AG08396 (cell line): ENCODE results near the gene DNAH14.
"Not testable (repeated sequence)": the region's sequence is repeated elsewhere in the genome, so short reads cannot be mapped to it uniquely, and the experiment has no call there.

Experiments used
- DNase-seq: peaks from one replicate; pipeline ENCODE4 v3.0.0; 2012; ENCODE audit warnings: low spot score, mixed read lengths

Gene DNAH14

DNA sequence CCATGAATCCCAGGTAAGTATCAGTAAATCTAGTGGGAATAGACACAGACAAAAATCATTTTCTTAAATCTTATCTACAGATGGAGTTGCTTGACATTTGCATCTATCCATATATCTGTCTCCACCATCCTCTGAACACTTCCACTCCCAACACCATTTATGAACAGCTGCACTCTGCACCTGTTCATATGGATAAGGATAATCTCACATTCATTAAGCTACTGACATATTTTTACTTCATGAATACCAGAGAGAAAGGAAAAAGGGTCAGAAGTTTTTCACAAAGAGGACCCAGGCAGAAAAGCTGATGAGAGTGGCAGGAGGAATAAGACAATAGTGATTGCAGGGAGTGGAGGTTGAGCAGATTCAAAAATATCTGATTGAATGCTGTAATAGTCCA is 222.6 kb downstream of the DNAH14 start:
- DNase-seq: no peak

DNA sequence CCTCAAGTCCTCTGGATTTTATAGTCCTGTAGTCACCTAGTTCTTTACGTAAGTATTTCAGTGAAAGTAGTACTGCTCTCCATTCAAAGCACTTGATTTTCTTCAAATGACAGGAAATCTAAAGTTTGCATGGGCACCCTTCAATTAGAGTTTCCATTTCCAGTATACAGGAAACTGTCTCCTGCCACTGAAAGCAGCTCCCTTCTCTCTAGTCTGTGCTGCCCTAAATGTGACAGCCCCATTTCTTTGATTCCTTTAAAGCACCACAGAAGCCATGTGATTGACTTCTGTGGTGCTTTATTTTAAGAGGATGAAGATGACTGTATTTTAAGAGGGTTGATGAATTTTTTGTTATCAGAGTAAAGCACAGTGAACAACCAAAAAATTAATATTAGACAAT is 226.1 kb downstream of the DNAH14 start:
- DNase-seq: no peak

DNA sequence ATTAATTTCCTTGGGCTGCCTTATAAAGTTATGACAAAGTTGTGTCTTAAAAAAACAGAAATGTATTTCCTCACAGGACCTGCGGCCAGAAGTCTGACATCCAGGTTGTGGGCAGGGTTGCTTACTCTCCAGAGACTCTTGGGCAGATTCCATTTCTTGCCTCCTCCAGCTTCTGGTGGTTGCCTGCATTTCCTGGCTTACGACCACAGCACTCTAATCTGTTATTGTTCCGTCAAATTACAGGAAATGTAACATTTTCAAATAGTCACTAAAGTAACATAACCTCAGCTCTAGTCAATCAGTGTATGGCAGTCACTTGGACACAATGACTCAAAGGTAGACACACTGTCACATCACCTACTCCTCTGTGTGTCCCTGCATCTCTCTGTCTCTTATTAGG is 226.8 kb downstream of the DNAH14 start:
- no peak for DNase-seq

DNA sequence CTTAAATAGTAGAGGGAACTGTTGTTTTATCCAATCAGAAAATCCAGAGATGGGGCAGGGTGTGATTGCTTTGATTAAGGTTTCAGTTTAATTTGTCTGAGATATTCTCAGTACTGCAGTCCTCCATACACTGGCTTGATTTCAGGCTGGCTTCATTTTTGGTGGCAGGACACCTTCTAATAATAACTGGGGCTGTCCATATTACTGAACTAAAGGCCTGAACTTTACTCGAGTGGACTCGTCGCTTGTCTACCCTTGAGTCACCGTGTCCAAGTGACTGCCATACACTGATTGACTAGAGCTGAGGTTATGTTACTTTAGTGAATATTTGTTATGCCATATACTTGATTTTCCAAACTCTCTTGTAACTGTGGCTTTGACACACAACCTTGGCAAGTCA is 228.8 kb downstream of the DNAH14 start:
- DNase-seq: no peak

- DNase-seq: no peak
Observed at GRCh38 chr1:225159793-225160192, 230.3 kb downstream of the DNAH14 start.

GRCh38 chr1:225177409-225177808 is 247.9 kb downstream of the DNAH14 start:
- not testable (repeated sequence) for DNase-seq

DNA sequence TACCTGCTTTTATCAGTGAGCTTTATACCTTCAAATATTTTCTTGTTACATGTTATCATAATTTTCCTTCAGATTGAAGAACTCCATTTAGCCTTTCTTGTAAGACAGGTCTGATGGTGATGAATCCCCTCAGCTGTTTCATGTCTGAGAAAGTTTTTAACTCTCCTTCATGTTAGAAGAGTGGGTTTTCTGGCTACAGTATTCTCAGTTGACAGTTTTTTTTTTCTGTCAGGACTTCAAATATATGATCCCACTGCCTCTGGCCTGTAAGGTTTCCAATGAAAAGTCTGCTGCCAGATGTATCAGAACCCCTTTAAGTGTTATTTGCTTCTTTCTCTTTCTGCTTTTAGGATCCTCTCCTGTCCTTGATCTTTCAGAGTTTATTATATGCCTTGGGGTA is 250.2 kb downstream of the DNAH14 start:
- DNase-seq: no peak

DNA sequence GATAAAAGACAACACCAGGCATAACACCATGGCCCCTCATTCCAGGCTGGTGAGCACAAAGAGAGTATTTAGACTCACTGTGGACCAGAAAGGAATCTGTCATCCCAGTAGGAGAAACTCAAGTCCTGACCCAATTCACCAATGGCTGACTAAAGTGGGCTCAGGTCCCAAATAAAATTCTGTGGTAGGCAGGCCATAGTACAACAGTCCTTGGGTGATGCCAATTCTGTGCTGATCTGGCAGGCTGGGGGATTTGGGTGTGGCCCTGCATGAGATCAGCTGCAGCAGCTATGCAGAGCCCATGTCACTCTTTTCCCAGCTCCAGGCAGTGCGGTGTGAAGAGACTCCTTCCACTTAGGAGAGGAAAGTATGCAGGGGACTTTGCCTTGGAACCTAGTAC is 253.2 kb downstream of the DNAH14 start:
- peak; percentile 1 for DNase-seq

DNA sequence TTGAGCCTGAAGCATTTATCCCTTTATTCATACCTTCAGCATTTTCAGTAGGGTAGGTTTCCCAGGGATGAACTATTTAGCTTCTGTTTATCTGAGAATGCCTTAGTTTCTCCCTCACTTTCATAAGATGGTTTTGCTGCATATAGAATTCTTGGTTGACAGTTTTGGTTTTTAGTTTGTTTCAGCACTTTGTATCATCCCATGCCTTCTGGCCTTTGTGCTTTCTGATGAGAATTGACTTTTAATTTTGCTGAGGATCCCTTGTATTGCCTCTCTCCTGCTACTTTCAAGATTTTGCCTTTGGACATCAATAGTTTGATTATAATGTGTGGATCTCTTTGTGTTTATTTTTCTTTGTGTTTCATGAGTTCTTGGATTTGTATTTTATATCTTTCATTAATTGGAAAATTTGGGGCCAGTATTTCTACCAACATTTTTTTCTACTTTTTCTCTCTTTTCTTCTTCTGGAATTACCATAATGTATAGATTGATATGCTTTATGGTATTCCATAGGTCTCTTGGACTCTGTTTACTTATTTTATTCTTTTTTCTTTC is 261.8 kb downstream of the DNAH14 start:
- DNase-seq: no peak

DNA sequence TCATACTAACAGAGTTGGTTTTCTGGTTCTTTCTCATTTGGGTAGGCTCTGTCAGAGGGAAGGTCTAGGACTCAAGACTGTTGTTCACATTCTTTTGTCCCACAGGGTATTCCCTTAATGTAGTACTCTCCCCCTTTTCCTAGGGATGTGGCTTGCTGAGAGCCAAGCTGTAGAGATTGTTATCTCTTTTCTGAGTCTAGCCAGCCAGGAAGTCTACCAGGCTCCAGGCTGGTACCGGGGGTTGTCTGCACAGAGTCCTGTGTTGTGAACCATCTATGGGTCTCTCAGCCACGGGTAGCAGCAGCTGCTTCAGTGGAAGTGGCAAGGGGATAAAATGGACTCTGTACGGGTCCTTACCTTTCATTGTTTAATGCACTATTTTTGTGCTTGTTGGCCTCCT is 272.0 kb downstream of the DNAH14 start:
- DNase-seq: no peak

GRCh38 chr1:225207791-225208190 is 278.3 kb downstream of the DNAH14 start:
- DNase-seq: no peak

DNA sequence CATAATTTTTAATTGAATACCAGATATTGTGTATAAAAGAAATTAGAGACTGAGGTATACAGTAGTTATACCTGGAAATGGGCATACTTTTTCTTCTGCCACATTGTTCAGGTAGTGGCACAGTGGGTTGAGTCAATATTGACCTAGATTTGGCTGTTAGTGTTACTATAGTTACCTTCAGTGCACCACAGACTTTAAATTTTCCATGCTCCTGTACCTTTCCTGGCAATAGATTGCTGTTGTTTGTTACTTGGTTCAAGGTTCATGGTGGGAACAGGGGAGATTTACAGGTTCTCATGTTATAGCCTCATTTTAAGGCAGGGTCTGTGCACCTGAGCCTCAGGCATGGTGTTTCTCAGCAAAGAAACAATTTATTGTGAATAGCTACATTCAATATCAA is 279.7 kb downstream of the DNAH14 start:
- DNase-seq: no peak

DNA sequence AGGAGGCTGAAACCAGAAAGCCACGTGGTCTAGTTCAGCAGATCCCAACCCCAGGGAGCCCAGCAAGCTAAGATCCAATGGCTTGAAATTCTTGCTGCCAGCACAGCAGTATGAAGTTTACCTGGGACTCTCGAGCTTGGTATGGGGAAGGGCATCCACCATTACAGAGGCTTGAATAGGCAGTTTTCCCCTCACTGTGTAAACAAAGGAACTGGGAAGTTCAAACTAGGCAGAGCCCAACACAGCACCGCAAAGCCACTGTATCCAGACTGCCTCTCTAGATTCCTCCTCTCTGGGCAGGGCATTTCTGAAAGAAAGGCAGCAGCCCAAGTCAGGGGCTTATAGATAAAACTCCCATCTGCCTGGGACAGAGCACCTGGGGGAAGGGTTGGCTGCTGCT is 280.7 kb downstream of the DNAH14 start:
- not testable (repeated sequence) for DNase-seq

DNA sequence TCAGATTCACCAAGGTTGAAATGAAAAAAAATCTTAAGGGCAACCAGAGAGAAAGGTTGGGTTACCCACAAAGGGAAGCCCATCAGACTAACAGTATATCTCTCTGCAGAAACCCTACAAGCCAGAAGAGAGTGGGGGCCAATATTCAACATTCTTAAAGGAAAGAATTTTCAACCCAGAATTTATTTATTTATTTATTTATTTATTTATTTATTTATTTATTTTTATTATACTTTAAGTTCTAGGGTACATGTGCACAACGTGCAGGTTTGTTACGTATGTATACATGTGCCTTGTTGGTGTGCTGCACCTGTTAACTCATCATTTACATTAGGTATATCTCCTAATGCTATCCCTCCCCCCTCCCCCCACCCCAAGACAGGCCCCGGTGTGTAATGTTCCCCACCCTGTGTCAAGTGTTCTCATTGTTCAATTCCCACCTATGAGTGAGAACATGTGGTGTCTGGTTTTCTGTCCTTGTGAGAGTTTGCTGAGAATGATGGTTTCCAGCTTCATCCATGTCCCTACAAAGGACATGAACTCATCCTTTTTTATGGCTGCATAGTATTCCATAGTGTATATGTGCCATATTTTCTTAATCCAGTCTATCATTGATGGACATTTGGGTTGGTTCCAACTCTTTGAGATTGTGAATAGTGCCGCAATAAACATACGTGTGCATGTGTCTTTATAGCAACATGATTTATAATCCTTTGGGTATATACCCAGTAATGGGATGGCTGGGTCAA is 282.4 kb downstream of the DNAH14 start:
- DNase-seq: not testable (repeated sequence)

- DNase-seq: no peak
Observed at GRCh38 chr1:225224287-225224686, 294.8 kb downstream of the DNAH14 start.

GRCh38 chr1:225225681-225226080 is 296.2 kb downstream of the DNAH14 start:
- DNase-seq: no peak

GRCh38 chr1:225228871-225229303 is 299.4 kb downstream of the DNAH14 start:
- no peak for DNase-seq

- not testable (repeated sequence) for DNase-seq
Observed at GRCh38 chr1:225229429-225229828, 300.0 kb downstream of the DNAH14 start.

DNA sequence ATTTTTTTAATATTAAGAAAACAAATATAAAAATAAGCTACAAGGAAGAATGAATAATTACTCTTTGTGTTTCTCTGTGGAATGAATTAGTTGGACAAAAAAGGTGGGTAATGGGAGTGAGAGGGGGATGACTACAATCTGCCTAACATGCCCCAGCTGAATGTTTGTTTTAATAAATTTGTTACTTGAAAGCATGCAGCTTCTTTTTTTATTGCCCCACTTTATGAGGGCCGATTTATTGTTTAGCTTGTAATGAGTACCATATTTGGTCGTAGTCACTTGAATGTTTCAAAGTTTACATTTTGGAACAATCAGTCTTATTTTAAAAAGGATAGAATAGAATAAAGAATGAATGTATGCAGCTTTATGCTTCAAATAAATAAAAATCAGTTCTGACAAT is 301.0 kb downstream of the DNAH14 start:
- no peak for DNase-seq

DNA sequence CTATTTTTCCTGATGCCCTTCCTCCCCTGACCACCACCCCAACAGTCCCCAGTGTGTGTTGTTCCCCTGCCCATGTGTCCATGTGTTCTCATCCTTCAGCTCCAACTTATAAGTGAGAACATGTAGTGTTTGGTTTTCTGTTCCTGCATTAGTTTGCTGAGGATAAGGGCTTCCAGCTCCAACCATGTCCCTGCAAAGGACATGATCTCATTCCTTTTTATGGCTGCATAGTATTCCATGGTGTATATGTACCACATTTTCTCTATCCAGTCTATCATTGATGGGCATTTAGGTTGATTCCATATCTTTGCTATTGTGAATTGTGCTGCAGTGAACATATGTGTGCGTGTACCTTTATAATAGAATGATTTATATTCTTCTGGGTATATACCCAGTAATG is 303.5 kb downstream of the DNAH14 start:
- not testable (repeated sequence) for DNase-seq

DNA sequence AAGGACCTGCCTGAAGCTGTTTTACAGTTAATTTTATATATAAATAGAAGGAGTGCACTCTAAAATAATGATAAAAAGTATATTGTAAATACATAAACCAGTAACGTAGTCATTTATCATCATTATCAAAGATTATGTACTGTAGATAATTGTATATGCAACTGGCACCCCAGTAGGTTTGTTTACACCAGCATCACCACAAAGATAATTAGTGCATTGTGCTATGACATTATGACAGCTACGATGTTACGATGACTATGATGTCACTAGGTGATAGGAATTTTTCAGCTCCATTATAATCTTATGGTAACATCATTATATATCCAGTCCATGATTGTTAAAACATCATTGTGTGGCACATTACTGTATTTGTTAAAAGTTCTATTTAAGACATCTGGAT is 313.1 kb downstream of the DNAH14 start:
- DNase-seq: no peak

- DNase-seq: no peak
Observed at GRCh38 chr1:225250432-225250831, 321.0 kb downstream of the DNAH14 start.

DNA sequence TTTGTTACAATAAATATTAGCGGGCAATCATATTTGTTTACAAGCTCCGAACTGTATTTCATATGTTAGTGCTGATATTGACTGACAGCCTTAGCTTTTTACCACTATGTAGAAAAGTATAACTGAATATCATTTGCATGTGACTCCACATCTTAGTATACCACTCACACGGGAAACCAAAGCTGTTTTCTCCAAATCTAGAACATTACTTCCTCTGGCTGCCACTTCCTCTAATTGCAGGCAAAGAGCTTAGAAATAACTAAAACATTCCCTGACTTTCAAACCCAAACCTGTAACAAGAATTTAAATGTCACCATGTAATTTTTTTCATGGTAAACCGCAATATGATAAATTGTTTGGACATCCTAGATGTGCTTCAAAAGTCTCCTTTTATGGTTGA is 323.7 kb downstream of the DNAH14 start:
- no peak for DNase-seq

GRCh38 chr1:225253784-225254183 is 324.3 kb downstream of the DNAH14 start:
- peak; percentile 5 for DNase-seq
